T-helper 1 cell treated with Interleukin-12 subunit alpha and Interleukin-12 subunit beta and Interleukin-4 antibody, amounts not matched to agents 30 ng/mL and 1 ng/mL, for 36 hours (primary cell): Measurements from ENCODE around the gene SLC38A10. TPM values are rescaled to one million over a fixed set of nuclear protein-coding genes. Genes with fewer than 3 reads are reported as not detected.

Source experiments
- intact Hi-C: fragments of 100-400 bp; cut with micrococcal nuclease; formaldehyde crosslinking; loops from one replicate; pipeline ENCODE4 v1.15.1; 2024
- total RNA-seq: library from RNA; stranded (reverse); gene quantifications from 2 replicates; pipeline ENCODE4 v1.2.3, GENCODE V29; 2022

Gene SLC38A10
- total RNA-seq, 1 donor from 2014 or later, result 133 TPM

- intact Hi-C loops, result no loop called here
Observed at GRCh38 chr17:81259058-81259605, 36.0 kb downstream of the SLC38A10 start.

GRCh38 chr17:81258292-81258691 is 36.8 kb downstream of the SLC38A10 start:
- intact Hi-C loops, result no loop called here

- intact Hi-C loops, result no loop called here
Observed at GRCh38 chr17:81257533-81257932, 37.6 kb downstream of the SLC38A10 start.

- intact Hi-C loops, result no loop called here
Observed at GRCh38 chr17:81256616-81257015, 38.5 kb downstream of the SLC38A10 start.

- intact Hi-C loops, result no loop called here
Observed at GRCh38 chr17:81254955-81255717, 40.0 kb downstream of the SLC38A10 start.

- intact Hi-C loops, result loop anchor here (1.0 kb wide), 4 partner anchors 43 to 348 kb away; no protein-coding TSS in a partner anchor
Observed at GRCh38 chr17:81253358-81254131, 41.6 kb downstream of the SLC38A10 start.

- intact Hi-C loops, result loop anchor here (1.0 kb wide), 4 partner anchors 43 to 348 kb away; no protein-coding TSS in a partner anchor
Observed at GRCh38 chr17:81252987-81253329, 42.1 kb downstream of the SLC38A10 start.

GRCh38 chr17:81252326-81252986 is 42.7 kb downstream of the SLC38A10 start:
- intact Hi-C loops, result no loop called here

- intact Hi-C loops, result no loop called here
Observed at GRCh38 chr17:81251709-81252301, 43.3 kb downstream of the SLC38A10 start.

GRCh38 chr17:81251094-81251708 is 43.9 kb downstream of the SLC38A10 start:
- intact Hi-C loops, result no loop called here

GRCh38 chr17:81250286-81251093 is 44.6 kb downstream of the SLC38A10 start:
- intact Hi-C loops, result no loop called here

GRCh38 chr17:81249223-81250040 is 45.7 kb downstream of the SLC38A10 start:
- intact Hi-C loops, result no loop called here

GRCh38 chr17:81248649-81249048 is 46.5 kb downstream of the SLC38A10 start:
- intact Hi-C loops, result no loop called here

GRCh38 chr17:81247339-81247990 is 47.6 kb downstream of the SLC38A10 start:
- intact Hi-C loops, result no loop called here

- intact Hi-C loops, result no loop called here
Observed at GRCh38 chr17:81246679-81247338, 48.3 kb downstream of the SLC38A10 start.

- intact Hi-C loops, result no loop called here
Observed at GRCh38 chr17:81246343-81246670, 48.8 kb downstream of the SLC38A10 start.

- intact Hi-C loops, result no loop called here
Observed at GRCh38 chr17:81245665-81246342, 49.3 kb downstream of the SLC38A10 start.
